Activated naive CD8-positive, alpha-beta T cell treated with anti-CD3 and anti-CD28 coated beads, Interleukin-2, amount 50 U/mL, for 16 hours (primary cell): ENCODE results near the gene VARS2.

Experiments used
- DNase-seq: peaks from one replicate; pipeline ENCODE4 v3.0.0-alpha.2; 2020; ENCODE audit warnings: low read depth, low spot score

The VARS2 gene

GRCh38 chr6:30928677-30929076 lies 14.6 kb downstream of the VARS2 start:
- DNase-seq: no peak

DNA sequence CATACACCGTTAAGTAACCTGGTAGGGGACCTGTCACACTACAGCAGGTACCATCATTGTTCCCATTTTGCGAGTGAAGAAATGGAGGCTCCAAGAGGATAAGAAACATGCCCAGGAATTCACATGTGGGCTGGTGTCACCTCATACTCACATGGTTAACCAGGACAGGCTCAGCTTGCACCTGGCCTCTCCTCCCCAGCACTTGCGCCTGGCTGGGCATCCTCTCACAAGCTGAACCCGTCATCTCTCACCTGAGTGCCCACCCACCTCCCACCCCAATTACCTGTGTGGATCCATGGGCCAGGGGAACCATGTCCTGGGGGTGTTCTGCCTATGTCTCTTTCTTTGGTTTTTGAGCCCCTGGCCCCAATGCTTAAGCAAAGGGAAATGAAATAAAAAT lies 16.5 kb downstream of the VARS2 start:
- no peak for DNase-seq

DNA sequence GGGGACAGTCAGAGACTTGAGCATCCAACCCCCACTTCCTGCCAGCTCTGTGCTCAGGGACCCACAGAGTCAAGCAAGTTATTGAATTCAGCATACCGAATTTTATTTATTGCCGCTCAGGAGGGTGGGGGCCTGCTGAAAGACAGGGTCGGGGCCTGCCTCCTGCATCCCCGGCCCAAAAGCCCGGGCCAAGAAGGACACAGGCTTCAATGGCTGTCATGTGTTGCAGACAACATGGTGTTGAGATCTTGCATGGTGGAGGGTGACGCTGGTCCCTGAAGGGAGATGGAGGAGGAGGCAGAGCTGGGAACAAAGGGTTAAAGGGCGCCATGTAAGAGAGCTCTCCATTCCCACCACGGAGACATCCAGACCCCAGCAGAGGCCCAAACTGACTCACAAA lies 17.2 kb downstream of the VARS2 start:
- DNase-seq: no peak

DNA sequence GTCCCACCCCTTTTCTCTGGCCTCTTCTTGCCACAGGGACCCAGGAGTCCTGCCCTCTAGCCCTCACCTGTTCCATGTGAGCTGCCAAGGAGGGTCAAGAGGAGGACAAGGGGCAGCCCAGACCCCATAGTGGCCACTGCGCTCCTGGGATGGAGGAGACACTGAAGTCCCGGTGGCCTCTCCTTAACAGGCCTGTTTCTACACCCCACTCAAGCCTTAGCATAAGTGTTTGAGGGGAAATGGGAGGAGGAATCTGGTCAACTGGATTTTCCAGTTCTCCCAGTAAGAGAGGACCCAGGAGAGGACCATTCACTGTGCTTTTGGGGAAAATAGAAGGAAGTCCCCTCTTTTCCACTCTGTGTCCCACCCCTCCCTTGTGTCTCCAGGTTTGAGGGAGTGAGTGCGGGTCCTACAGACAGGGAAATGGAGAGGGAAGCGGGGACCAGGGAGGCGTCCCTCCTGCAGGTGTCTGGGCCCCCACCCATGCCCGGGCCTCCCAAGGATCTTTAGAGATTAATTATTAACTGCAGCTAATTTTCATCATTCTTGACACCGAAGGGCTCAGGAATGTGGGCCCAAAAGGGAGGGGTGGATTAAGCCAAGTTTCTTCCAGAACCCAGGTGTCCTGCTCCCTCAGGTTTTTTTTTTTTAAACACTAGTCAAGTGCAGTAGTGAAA lies 18.1 kb downstream of the VARS2 start, which contains the start of gene SFTA2:
SFTA2 (minus strand) TSS at position 202 of the 677 bp plus-strand sequence; CDS start at position 128, 74 bp downstream.
- no peak for DNase-seq

DNA sequence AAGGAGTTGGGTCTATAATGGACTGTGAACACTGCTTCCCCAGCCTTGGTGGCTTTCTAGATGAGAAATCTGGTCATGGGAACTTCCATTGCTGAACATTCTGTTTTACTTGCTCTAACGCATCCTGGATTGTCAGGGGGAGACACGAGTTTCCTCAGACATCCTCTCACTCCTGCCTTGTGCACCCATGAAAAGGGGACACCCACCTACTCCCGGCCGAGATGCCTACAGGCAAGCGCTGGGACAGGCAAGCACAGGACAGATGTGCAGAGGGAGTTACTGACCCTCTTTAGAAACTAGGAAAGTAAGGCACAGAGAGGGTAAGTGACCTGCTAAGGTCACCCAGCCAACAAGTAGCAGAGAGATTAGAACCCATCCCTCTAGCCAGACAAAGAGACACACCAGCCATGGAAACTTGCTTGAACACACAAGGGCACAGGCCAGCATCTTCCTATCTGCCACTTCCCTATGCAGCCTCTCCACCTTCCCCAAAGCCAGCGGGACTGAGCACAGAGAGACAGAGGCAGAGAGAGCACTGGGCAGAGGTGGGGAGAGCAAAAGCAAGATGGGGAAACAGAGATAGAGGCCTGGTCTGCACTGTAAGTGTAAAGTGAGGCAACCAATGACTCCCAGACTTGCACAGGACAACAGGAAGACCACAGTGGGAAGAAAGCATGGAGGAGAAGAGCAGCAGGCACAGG lies 18.8 kb downstream of the VARS2 start:
- no peak for DNase-seq

GRCh38 chr6:30935018-30935417 lies 21.0 kb downstream of the VARS2 start:
- no peak for DNase-seq

GRCh38 chr6:30937265-30937664 lies 23.2 kb downstream of the VARS2 start:
- DNase-seq: no peak

- no peak for DNase-seq
These were observed 24.7 kb downstream of the VARS2 start for GRCh38 chr6:30938730-30939129.

GRCh38 chr6:30939473-30939872 lies 25.4 kb downstream of the VARS2 start:
- DNase-seq: no peak

DNA sequence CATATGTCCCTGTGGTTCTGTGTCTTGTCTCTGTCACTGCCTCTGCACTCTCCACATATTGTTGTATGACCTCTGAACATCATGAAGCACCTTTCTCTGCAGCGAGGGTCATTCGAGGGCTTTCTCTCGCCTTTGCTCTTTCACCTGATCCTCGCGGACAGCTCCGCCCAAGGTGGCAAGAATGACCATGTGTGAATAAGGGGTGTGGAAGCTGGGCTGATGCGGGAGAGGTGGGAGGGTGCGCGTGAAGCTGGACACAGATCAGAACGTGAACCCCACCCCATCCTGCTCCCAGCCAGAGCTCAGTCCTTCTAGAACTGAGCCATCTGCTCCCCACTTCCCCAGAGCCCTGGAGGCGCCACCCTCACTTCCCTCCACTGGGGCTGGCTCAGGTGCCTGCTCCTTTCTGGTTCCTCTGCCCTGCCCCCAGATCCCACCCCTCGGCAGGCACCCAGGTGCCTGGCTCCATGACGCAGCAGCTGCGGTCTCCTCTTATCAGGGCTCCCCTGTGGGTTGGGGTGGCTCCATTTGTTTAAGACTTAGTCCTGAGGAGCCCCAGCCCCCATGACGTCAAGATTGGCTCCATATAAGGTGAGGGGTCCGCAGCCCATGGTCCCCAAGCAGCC lies 26.4 kb downstream of the VARS2 start, which contains the start of gene MUCL3:
MUCL3 (plus strand) TSS at position 613 of the 626 bp plus-strand sequence. CDS start 27 bp downstream, outside the sequence.
- no peak for DNase-seq

- no peak for DNase-seq
These were observed 28.5 kb downstream of the VARS2 start for GRCh38 chr6:30942338-30943060.

GRCh38 chr6:30944051-30944450 lies 30.0 kb downstream of the VARS2 start:
- DNase-seq: no peak

DNA sequence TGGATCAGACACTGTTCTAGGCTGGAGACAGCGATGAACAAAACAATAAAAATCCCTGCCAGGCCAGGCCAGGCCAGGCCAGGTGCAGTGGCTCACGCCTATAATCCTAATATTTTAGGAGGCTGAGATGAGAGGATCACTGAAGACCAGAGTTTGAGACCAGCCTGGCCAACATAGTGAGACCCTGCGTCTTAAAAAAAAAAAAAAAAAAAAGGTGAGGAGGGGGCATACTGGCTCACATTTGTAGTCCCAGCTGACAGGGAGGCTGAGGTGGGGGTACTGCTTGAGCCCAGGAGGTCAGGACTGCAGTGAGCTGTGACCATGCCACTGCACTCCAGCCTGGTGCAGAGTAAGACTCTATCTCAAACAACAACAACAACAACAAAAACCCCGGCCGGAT lies 31.2 kb downstream of the VARS2 start:
- no peak for DNase-seq

DNA sequence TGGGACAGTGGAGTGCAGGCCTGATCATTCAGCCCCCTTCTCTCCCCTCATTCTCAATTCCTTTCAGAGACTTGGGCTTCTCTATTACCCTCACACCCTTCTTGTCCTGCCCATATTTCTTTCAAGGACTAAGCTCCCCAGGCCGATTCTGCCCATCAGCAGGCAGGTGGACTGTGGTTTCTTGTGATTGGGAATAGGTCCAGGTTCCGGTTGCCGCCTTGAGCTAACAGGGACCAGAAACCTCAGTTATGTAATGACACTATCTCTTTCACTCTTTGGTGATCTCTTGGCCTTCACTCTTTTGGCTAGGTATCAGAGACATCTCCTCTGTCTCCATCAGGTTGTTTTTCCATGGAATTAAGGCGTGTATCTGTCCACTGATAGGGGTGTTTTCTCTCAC lies 33.2 kb downstream of the VARS2 start:
- no peak for DNase-seq

DNA sequence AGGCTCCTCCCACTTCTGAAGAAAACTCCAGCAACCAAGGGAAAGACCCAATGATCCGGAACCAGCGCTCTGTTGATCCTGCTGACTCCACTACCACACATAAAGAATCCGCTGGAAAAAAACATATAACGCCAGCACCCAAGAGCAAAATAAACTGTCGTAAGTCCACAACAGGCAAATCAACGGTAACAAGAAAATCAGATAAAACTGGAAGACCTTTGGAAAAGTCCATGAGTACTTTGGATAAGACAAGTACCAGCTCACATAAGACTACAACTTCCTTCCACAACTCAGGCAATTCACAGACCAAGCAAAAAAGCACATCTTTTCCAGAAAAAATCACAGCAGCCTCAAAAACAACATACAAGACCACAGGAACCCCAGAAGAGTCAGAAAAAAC lies 34.8 kb downstream of the VARS2 start:
- no peak for DNase-seq

- no peak for DNase-seq
These were observed 38.0 kb downstream of the VARS2 start for GRCh38 chr6:30951907-30952469.

DNA sequence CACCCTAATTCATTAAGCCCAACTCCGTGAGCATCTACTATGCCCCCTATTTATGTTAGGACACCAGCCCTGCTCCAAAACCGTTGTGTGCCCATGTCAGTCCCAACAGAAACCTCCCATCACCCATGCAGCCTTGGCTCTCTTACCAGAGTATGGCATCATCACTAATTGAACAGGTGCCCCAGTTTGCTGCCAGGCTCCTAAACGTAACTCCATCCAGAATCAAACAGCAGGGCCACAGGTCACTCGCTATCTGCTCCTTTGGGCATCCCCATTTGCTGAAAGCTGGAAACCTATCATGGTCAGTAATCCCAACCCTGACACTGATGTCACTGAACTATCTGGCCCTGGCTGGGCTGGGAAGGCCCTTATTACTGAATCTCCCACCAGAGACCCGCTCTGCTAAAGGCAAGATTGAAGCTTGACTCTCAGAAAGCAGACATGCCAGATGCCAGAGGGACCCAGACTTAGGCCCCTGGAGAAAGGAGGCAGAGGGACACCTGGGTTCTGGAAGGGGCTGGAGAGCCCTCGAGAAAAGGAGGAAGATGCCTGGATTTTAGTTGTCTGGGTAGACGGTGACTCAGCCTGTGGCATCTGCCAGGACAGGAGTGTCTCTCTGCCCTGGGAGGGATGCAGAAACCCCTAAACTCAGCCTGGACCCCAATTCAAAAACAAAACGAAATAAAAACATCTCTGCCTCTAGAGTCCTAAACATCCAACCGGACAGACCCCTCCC lies 40.8 kb downstream of the VARS2 start:
- DNase-seq: no peak

DNA sequence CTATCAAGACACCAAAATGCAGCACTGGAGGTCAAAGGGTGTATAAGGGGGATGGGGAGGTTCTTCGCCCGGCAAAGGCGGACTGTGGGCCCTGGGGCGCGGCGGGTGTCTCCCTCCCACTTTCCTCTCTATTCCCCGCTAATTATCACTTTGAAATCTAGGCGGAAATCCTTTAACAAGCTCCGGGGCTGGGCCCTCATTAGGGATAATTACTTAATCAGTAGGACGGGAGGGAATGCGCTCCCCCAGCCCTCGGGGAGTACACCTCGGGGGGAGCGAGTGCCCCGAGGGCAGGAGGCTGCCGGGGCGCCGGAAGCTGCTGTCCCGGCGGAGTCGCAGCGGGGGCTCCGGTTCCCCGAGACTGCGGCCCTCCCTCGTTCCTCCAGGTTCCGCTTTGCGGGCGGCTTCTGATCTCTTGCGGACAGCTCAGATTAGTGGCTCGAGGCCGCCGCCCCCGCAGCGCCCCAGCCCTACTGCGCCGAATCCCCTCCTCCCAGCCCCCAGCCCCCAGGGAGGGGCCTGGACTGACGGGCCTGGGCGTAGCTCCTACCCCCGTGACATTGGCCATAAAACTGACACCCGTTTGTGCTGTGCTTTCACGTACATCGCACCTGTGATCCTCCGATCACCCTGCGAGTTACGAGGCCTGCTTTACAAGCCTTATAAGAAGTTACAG lies 41.5 kb downstream of the VARS2 start:
- peak; percentile 61 for DNase-seq

- no peak for DNase-seq
These were observed 43.7 kb downstream of the VARS2 start for GRCh38 chr6:30957716-30958115.

DNA sequence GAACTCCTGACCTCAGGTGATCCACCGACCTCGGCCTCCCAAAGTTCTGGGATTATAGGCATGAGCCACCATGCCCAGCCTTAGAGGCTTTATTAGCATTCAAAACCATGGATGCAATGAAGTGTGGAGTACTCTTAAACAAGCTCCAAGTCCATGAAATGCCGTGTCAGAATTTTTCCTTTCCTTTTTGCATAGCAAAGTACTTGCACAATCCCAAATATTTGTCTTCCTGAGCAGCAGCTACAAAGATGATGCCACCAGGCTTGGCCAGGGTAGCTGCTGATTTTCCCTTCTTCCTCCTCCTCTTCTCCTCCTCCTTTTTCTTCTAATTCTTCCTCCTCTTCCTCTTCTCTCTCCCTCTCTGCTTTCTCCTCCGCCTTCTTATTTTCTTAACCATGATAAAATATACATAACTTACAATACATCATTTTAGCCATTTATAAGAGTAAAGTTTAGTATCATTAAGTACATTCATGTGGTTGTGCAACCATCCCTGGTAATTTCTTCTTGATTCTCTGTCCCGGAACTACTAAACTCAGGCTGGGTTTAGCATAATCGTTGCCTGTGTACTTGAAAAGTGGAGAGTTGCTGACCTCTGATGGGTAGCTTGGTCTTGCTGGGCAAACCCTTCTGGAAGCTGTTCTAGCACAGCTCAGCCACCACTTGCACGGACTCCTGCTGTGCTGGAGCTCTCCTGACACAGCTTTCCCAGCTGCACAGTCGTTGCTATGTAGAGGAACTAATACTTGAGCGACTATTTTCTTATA lies 47.1 kb downstream of the VARS2 start:
- DNase-seq: no peak
